Activated CD4-positive, CD25-positive, alpha-beta regulatory T cell treated with anti-CD3 and anti-CD28 coated beads, Interleukin-2, amount 50 U/mL, for 16 hours (primary cell): ENCODE measurements around the gene MLLT3.

ENCODE experiments used
- DNase-seq: peaks from one replicate; pipeline ENCODE4 v3.0.0-alpha.2; 2020; ENCODE audit warnings: low read depth, low spot score

MLLT3 gene

DNA sequence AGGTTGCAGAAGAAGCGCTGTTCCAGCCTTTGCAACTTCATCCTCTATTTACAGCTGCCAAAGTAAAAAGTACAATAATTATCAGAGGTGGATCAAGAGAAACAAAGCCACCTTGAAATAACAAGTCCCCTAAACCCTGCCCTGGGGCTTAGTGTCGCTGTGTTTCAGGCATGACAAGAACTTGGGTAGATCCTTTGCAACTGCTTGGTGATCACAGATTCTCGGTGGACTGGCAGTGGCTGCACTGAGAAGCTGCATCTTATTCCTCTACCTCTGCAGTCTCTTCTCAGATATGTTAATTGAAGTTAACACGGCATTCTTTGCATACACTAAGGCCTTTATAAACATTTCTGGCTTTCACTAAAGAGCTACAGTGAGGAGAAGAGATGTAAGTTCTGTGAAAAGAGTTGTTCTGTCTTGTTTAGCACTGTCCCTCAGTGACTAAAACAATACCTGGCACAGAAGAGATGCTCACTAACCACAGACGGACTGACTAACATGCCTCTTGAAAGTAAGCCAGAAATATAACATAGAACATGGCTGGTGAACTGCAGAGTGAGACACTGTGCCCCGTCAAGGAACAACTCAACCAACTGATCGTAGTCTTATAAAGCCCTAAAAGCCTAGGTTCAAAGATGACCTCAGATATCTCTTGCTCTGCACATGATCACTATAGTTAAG, 144.2 kb downstream of the MLLT3 start:
- DNase-seq: no peak

GRCh38 chr9:20476912-20477521, 145.3 kb downstream of the MLLT3 start:
- DNase-seq: no peak

DNA sequence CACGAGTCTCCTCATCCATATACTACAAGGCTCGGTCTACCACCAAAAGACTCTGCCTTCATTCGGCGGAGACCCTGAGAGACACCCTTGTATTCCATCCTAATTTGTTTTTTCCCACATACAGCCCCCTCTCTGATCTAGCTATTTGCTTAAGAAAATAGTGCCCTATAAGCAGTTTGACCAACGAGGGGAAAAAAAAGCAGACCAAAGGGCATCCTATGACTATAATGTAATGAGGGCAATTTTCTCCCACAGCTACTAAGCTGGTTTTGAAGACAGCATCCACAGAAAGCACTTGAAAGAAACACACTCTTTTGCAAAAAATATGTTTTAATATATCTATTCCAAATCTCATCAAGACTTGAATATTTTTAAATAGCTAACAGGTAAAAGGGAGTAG, 147.8 kb downstream of the MLLT3 start:
- no peak for DNase-seq

DNA sequence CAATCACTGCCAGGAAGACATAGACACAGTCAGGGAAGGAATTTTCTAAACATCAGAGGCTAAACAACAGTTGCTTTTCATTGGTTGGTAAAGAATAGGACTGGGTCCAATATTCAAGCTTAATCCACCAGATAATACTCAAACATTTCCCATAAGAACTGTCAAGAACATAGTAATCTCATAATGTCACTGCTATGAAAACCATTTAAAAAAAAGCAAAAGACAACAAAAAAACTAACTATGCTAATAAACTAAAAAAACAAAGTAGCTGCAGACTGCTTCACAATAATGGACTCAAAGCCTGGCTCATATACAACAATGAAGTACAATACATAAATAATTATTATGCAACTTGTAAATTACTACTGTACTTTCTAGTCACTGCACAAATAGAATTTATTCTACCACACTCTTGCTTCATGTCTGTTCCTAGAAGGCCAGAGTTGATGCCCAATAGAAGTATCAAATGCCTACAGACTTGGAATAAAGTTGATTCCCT, 148.7 kb downstream of the MLLT3 start:
- DNase-seq: no peak

DNA sequence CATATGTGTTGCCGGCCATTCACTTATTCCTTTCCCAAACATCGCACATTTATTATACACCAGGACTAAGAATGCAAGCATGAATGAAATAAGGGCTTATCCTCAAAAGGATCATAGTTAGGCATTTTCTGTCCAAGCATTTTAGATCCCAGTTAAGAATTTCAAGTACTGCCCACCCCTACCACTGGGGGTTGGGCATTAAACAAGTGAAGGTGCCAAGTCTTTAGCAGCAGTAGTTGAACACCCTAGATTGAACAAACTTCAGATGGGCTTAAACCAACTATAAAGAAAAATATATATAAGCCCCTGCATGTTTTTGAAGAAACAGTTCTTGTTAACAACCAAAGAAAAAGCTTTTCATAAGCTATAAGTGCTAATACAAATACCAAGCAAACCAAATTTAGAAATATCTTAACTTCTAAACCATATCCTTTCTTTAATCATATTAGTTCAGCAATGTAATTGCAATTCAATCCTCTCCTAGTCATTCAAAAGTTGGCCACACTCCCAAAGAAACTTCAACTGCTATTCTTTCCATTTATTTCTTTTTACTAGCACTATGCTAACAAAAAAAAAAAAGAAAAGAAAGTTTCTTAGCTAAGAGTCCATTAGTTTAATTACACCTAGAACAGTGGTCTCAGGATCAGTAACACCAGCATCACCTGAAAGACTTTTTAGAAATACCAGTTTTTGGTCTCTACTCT, 149.8 kb downstream of the MLLT3 start:
- DNase-seq: no peak

GRCh38 chr9:20466328-20467008, 155.8 kb downstream of the MLLT3 start:
- no peak for DNase-seq

DNA sequence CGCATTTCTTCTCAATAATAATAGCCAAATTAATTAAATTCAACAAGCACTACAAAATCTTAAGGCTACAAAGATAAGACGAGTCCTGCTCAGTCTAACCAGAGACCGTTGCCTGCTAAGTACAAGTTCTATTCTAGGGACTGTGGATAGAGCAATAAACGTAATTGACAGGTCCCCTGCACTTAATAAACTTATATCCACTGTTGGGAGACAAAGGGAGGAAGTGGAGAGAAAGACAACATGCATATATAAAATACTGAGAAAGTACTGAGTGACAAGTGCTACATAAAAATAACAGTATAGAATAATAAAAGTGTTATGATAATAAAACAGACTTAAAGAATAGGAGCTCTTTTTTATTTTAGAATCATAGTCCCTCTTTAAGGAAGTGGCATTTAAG, 158.1 kb downstream of the MLLT3 start:
- DNase-seq: no peak

- no peak for DNase-seq
Measured at GRCh38 chr9:20463823-20464222, 158.5 kb downstream of the MLLT3 start.

DNA sequence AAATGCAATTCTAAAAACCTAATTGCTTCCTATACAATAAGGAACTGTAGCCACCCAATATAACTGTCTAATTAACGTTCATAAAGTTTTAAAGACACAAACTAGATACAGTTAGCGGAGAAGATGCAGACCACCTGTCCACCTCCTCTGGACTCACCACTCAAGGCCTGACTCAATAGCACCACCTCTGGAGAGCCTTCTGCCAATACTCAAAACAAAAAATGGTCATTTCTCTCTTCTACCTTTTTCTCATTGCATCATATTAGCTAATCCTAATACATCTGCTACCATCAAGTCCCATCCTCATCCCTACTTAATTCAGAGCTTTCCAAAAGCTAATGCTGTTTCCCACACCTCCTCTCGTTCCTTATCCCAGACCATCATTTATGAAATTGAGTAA, 159.9 kb downstream of the MLLT3 start:
- DNase-seq: no peak

- DNase-seq: no peak
Measured at GRCh38 chr9:20447291-20447690, 175.0 kb downstream of the MLLT3 start.

- no peak for DNase-seq
Measured at GRCh38 chr9:20446248-20446647, 176.1 kb downstream of the MLLT3 start.

DNA sequence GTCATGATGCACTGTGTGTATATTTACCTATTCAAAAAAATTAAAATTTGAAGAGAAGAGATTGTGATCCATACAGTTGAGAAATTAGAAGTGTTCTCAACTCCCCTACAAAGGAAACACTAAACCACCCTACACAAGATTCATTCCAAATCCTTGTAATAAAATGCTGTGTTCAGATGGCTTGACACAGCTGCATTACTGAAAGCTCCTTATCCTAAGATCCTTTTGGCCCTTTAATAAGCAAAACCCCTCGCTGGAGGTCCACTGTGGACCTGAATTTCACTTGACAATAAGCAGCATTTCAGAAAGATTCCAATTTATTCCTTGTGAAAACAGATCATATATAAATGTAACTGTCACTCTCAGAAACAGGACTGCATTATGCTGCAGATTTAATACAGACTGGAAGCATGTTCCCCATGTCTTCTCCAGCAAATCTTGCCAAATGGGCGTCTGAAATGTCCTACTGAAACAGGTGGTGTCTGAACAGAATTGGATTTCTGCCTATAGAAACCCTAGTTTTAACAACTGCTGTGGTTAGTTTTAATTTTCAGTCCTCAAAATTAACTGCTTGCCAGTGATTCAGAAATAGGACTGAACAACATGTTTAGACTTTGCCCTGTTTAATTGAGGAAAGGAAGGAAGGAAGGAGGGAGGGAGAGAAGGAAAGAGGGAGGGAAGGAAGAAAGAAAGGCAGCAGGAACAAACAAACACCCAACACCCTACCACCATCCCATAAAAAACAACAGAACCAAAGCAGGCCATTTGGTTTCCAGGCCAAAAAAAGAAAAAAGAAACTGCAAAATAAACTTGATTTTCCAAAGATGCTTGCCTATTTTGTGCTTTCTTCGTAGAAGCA, 179.6 kb downstream of the MLLT3 start:
- no peak for DNase-seq

DNA sequence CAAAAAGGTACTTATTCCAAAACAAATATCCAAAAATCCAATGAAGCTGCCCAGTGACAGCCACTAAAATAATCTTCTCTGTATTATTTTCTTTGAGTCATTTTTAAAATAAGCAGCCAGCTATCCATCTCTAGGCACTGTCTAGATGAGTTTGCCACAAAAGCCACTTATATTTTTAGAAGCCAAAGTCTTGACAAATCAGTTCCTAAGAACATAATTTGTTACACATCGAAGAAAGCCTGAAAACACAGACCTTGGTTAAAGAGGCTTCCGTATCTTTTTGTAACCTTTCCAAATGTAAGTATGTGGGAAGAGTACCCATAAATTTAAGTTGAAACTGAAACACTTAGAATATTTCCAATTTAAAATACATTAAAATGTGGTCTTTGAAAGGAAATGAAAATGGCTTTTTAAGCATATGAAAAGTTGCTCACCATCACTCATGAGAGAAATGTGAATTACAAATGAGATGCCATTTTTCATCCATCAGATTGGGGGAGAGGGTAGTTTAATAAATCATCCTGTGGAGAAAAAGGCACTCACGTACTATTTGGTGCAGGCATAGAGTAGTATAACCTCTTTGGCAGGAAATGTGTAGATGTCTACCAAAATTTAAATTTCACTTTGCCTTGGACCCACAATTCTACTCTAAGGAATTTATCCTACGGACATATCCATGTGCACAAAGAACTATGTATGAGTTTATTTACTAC, 180.4 kb downstream of the MLLT3 start:
- no peak for DNase-seq

DNA sequence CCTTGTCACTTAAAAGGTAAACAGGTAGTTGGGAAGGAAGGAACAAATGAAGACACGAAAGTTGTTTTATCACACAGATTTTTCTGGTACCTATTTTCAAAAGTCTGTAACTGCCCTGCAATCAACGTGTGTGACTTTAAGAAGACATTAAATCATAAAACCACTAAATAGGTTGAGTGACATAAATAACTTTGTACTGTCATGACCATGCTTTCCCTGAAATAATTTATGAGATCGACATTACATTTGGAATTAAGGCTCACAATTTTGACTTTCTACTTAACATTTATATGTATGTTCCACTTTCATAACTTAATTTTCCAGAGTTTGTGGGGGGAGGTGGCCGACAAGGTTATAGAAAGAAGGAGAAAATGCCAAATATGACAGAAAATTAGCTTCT, 181.1 kb downstream of the MLLT3 start:
- DNase-seq: no peak

GRCh38 chr9:20437476-20437875, 184.8 kb downstream of the MLLT3 start:
- no peak for DNase-seq

DNA sequence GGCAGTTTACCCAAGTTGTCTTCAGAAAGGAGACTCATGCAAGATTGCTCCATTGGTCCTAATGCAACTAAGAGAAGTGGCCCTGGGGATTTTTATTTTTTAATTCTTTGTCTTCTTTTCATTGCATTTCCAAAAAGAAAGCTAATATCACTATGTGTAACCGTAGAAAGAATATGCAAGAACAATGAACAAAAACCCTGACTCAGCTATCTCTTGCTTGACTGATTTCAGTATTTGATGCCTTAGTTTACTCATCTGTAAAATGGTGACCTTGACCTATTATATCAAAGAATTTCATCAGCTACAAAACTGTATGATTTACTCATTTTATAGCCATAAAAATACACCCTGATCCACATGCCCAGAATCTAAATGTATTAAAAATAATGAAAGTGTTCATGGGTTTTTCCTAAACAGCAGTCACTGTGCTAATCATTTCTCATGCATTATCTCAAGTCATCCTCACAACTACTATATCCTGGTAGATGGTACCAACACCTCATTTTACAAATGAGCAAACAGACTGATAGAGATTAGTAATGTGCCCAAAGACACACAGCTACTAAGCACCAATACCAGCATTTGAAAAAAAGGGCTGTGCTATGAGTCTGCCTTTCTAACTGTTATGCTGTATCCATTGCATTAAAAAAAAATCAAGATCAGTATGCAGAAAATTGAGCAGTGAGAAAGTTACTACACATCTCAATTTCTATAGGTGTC, 185.7 kb downstream of the MLLT3 start:
- no peak for DNase-seq

DNA sequence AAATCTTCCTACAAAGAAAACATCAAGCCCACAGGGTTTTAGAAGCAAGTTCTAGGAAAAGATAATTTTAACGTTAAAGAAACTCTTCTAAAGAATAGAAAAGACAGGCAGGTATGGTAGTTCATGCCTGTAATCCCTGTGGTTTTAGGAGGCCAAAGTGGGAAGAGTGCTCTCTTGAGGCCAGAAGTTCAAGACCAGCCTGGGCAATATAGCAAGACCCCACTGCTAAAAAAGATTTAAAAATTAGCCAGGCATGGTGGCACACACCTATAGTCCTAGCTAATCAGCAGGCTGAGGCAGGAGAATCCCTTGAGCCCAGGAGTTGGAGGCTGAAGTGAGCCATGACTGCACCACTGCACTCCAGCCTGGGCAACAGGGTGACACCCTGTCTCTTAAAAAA, 193.3 kb downstream of the MLLT3 start:
- no peak for DNase-seq

DNA sequence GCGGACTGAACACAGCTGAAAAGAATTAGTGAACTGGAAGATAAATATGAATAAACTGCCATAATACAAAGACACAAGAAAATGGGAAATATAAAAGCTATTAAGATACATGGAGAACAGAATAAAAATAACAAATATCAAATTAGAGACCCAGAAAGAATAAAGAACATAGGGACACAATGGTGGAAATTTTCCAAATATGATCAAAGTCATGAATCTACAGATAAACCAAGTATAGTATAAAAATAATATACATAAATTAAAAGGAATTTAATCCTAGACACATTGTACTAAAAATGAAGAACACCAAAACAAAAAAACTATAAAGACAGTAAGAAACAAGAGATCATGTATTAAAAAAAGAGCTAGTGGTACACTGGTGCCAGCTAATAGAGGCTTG, 194.9 kb downstream of the MLLT3 start:
- DNase-seq: no peak

- no peak for DNase-seq
Measured at GRCh38 chr9:20426019-20426418, 196.3 kb downstream of the MLLT3 start.

GRCh38 chr9:20419533-20419932, 202.8 kb downstream of the MLLT3 start:
- no peak for DNase-seq
